ENCODE measurements around the gene OTUD3. TPM values are rescaled to one million over a fixed set of nuclear protein-coding genes. Genes with fewer than 3 reads are reported as not detected.
"Not testable (repeated sequence)": the region's sequence is repeated elsewhere in the genome, so short reads cannot be mapped to it uniquely, and the experiment has no call there.

The OTUD3 gene
- total RNA-seq, 1 donor from 2014 or later, result 2.2 TPM

DNA sequence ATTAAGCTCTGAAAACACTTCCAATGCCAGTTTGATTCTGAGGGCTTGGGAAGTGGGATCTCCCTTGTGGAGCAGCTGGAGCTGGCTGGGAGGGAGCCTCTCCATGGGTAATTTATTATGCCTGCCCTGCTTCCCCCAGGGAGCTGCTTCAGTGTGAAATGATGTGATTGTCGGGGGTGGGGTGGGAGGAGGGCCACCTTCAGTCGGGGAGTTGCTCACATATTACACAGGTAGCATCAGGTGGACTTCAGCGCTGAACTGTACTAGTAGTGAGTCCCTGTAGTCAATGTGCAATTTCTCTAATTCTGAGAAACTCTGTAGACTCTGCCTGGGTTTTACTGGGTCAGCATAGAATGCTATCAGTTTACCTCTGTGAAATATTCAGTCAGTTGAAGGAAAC lies 28.5 kb downstream of the OTUD3 start:
- no peak for DNase-seq (ENCODE audit: low read depth in 2 of 2)

DNA sequence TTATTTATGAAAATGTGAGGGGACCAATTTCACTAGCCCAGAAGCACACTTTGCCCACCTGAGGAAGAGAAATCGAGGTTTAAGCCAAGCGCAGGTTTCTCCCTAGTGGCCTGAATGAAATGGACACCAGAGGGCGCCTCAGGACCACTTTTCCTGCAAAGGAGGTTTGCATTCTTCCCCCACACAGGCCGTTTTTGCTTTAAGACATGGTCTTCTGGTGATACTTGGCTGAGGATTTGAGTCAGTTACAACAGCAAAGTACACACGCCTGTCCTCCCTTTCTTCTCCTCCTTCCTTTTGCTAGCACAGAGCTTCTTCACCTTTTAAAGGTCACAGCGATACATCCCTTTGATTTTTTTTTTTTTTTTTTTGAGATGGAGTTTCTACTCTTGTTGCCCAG lies 35.9 kb downstream of the OTUD3 start:
- peak; percentile 51 to 78 for DNase-seq (ENCODE audit: low read depth in 2 of 2)

DNA sequence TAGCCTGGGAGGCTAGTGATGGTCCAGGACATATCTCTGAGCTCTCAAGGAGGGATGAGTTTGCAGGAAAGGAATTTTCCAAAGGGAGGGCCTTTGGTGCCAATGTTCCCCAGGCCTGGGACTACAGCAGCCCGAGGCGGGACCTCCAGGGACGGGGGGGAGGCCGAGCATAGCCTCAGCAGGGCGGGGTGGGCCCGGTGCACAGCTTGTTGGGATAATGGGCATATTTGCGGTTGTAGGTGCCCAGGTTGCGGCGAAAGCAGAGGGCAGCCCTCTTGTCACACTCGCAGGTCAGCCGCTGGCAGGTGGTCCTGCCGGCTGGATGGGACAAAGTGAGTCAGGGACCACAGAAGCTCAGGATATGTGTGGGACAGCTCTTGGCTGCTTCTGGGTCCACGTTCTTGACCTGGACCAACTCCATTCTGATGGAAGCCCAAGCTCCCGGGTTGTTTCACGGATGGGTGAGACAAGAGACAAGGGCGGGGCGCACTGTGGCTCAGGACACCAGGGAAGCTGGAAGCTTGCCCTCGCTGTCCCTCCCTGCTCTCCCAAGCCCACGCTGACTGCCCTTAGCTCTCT lies 38.0 kb downstream of the OTUD3 start:
- no peak for DNase-seq (ENCODE audit: low read depth in 2 of 2)

- DNase-seq (ENCODE audit: low read depth in 2 of 2), result no peak
These were observed 39.1 kb downstream of the OTUD3 start for GRCh38 chr1:19921310-19921709.

DNA sequence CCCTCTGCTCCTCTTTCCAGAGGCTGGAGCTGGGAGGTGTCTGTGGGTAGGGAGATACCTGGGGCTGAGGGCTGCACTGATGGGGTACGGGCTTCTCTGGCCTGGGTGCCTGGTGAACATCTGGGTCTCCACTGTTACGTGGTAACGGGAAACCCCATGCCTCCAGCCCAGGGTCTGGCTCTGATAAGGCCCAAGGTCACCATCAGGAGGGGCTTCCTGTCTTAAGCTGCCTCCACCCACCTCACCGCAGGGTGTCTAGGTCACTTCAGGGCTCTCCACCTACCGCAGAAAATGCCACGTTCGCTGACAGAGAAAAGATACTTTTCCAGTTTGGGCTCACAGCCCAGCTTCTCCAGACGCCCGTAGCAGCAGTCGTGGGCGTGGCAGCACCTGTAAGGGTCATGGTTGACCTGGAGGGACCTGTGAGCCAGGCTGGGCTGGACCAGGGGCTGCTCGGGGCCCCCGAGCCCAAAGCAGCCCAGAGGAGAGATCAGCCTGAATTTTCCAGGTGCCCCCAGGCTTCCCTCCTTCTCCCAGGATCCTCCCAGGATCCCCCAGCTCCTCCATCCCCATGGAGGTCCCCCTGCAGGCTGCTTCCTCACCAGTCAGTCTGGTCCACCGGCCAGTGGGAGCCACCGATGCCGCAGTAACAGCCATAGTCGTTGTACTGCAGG lies 40.0 kb downstream of the OTUD3 start:
- DNase-seq (ENCODE audit: low read depth in 2 of 2), result no peak

DNA sequence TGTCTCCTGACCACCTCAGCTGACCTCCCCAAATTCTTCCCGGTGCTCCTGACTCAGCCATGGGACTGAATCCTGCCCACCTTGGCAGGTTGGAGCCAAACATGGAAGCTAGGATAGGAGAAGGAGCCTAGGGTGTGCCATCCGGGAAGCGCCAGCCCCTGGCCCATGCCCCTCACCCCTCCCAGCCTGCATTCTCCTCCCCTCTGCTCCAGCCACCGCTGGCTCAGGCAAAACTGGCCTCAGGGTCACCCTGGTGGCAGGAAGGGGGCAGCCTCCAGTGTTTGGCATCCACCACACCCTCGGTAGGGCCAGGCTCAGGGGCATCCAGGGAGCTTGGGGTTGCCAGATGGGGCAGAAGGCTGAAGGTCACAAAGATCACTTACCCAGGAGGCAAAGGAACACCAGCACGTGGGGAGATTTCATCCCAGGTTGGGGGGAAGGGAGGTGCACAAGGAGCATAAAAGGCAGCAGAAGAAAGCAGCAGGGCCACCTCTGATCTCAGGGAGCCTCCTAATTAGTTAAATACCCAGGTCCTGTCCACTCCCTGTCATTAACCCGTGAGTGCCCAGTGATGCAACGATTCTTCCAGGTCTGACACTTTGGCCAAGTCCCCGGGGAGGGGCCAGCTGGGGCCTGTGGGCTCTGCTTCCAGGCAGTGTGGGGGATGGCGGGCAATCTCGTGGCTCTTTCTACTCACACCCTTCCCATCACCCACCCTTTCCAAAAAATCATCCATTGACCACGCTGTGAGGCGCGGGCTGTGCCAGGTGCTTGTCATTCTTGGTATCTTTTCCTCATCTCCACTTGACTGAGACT lies 41.1 kb downstream of the OTUD3 start, which contains the start of gene PLA2G2E:
TSS of gene PLA2G2E (minus strand) at position 481 of the 816 bp plus-strand sequence. CDS start at position 423, 58 bp downstream.
- DNase-seq (ENCODE audit: low read depth in 2 of 2), result no peak

- DNase-seq (ENCODE audit: low read depth in 2 of 2), result no peak
These were observed 41.8 kb downstream of the OTUD3 start for GRCh38 chr1:19923953-19924346.

DNA sequence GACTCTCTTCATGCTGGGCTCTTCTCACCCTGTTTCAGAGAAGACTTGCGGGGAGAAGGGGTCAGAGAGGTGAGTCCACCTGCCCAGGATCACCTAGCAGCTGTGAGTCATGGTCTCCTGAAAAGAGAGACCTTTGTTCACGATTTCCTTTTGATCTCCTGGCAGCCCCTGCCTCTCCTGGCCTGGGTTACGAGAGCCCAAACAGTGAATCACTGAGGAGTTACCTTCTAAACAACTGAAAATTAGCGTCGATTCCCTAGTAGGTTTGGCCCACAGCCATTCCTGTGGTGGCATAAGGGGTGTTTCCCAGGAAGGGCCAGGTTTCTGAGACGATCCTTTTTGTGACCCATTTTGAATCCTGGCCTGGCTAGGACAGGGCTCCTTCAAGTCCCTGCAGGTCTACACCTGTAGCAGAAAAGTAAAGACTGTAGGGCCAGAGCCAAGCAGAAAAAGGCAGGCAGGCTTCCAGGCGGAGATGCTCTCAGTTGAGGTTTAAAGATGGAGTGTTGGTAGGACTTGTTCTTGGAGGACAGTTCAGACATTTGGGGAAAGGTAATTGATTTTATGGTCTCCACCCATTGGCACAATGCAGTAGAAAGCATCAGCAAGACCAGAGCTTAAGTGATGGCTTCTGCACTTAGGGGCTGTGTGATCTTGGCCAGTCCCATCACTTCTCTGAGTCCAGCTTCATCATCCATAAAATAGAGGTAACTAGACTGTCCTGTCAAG lies 43.3 kb downstream of the OTUD3 start:
- peak in 1 of 2 donors; percentile 62 for DNase-seq (ENCODE audit: low read depth in 2 of 2)

GRCh38 chr1:19926296-19927129 lies 44.3 kb downstream of the OTUD3 start:
- DNase-seq (ENCODE audit: low read depth in 2 of 2), result peak; percentile 57 to 87

DNA sequence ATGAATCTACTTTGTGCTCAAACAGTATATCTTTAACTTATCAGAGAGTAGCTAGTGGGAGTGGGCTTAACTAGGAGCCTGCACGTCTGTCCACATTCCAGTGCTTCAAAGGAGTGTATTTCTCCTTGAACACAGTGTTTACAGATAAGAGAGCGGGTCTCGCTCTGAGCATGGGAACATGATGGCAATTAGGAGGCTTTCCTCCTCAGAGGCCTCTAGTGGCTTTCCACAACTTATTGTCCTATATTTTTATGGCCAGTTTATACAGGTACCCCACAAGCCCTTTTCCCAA lies 44.9 kb downstream of the OTUD3 start:
- not testable (repeated sequence) for DNase-seq (ENCODE audit: low read depth in 2 of 2)

DNA sequence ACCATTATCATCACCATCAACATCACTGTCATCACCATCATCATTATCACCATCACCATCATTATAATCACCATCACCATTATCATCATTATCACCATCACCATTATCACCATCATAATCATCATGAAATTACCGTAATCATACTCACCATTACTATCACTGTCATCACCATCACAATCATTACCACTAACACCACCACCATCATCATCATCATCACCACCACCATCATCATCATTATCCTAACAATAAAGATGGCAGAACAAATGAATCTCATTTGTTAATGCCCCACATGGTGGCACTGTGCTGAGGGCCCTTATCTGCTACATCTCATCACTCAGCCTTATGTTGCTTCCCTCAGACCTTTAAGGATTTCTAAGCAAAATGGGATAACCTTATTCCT lies 50.7 kb downstream of the OTUD3 start:
- DNase-seq (ENCODE audit: low read depth in 2 of 2), result no peak

DNA sequence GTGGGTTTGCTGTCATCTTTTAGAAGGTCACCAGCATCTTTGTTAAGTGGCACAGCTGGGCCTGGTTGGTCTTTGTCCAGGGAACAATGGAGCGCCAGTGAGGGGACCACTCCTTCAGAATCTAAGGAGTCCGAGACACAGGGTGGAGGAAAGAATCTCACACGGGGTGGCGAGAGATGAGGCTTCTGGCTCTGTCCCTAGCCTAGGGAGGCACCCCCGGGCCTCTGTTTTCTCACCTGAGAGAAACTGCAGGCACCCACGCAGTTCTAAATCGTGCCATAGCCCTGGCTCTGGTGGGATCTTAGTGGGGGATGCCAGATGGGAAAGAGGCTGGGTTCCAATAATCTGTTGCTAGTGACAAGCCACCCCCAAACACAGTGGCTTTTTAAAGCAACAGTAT lies 52.1 kb downstream of the OTUD3 start:
- no peak for DNase-seq (ENCODE audit: low read depth in 2 of 2)

- DNase-seq (ENCODE audit: low read depth in 2 of 2), result no peak
These were observed 54.0 kb downstream of the OTUD3 start for GRCh38 chr1:19936061-19936750.

GRCh38 chr1:19938472-19938871 lies 56.3 kb downstream of the OTUD3 start:
- no peak for DNase-seq (ENCODE audit: low read depth in 2 of 2)

- DNase-seq (ENCODE audit: low read depth in 2 of 2), result no peak
These were observed 58.5 kb downstream of the OTUD3 start for GRCh38 chr1:19940486-19941205.

GRCh38 chr1:19941206-19941568 lies 59.0 kb downstream of the OTUD3 start:
- DNase-seq (ENCODE audit: low read depth in 2 of 2), result no peak

DNA sequence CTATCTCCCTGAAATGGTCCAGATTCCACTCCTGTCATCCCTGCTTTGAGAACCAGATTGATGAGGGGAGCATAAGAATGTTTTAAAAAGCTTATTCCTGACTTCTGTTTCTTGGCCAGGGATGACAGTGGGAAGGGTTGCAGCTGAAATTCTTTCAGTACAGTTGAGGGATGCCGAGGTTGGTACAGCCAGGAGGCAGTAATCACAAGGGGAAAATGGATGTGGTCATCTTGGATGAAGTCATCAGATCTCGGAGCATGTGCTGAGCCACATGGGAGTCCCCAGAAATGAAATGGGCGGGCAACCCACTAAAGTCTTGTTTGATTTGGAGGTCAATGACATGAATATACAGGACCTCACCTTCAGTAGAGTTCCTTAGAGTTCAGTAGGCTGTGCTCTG lies 59.9 kb downstream of the OTUD3 start:
- DNase-seq (ENCODE audit: low read depth in 2 of 2), result no peak

- DNase-seq (ENCODE audit: low read depth in 2 of 2), result no peak
These were observed 60.5 kb downstream of the OTUD3 start for GRCh38 chr1:19942657-19943056.

GRCh38 chr1:19945914-19946313 lies 63.7 kb downstream of the OTUD3 start:
- no peak for DNase-seq (ENCODE audit: low read depth in 2 of 2)

- DNase-seq (ENCODE audit: low read depth in 2 of 2), result no peak
These were observed 64.1 kb downstream of the OTUD3 start for GRCh38 chr1:19946331-19946751.

All from dermis microvascular lymphatic vessel endothelial cell (primary cell).